OCI-LY1 (cell line): ENCODE results near the gene NCS1.

Source experiments
- CTCF ChIP-seq: fragments of 200-600 bp; sonication (generic), shearing (Covaris generic); IDR thresholded peaks from 2 replicates; pipeline ENCODE4 v1.5.1; 2017; ENCODE audit warnings: mild to moderate bottlenecking, antibody characterized with exemption, low read length, moderate library complexity, mixed read lengths
- EZH2 ChIP-seq: fragments of 200-600 bp; sonication (generic), shearing (Covaris generic); IDR thresholded peaks from 2 replicates; pipeline ENCODE4 v1.8.0; 2017; ENCODE audit warnings: borderline replicate concordance, mixed run types, mild to moderate bottlenecking, antibody characterized with exemption, low read length, moderate library complexity, mixed read lengths

- TF ChIP-seq EZH2 (no peak), CTCF (no peak)
These were observed 20.9 kb downstream of the NCS1 start for GRCh38 chr9:130193103-130193502.
